ENCODE measurements around the gene P2RY12. TPM values are rescaled to one million over a fixed set of nuclear protein-coding genes. Genes with fewer than 3 reads are reported as not detected.
"Not testable (repeated sequence)": the region's sequence is repeated elsewhere in the genome, so short reads cannot be mapped to it uniquely, and the experiment has no call there.

Gene P2RY12
- polyA plus RNA-seq, 1 donor: 1.1 TPM

- no peak for DNase-seq
These were observed 8.7 kb upstream of the P2RY12 start for GRCh38 chr3:151393146-151393830.

- not testable (repeated sequence) for DNase-seq
These were observed 7.6 kb upstream of the P2RY12 start for GRCh38 chr3:151392191-151392590.

GRCh38 chr3:151391720-151392119 lies 7.2 kb upstream of the P2RY12 start:
- no peak for DNase-seq

GRCh38 chr3:151387842-151388241 lies 3.3 kb upstream of the P2RY12 start:
- no peak for DNase-seq

- no peak for DNase-seq
These were observed 2.9 kb upstream of the P2RY12 start for GRCh38 chr3:151387432-151387831.

- DNase-seq: no peak
These were observed 1.5 kb upstream of the P2RY12 start for GRCh38 chr3:151386056-151386455.

GRCh38 chr3:151383956-151384355 lies 597 bp downstream of the P2RY12 start:
- no peak for DNase-seq

GRCh38 chr3:151383111-151383510 lies 1.4 kb downstream of the P2RY12 start:
- DNase-seq: no peak

GRCh38 chr3:151382671-151383070 lies 1.9 kb downstream of the P2RY12 start:
- no peak for DNase-seq

- DNase-seq: no peak
These were observed 5.3 kb downstream of the P2RY12 start for GRCh38 chr3:151379083-151379734.

- DNase-seq: no peak
These were observed 6.7 kb downstream of the P2RY12 start for GRCh38 chr3:151377768-151378385.

- DNase-seq: no peak
These were observed 12.3 kb downstream of the P2RY12 start for GRCh38 chr3:151372063-151372820.

- DNase-seq: no peak
These were observed 13.0 kb downstream of the P2RY12 start for GRCh38 chr3:151371526-151371925.

- no peak for DNase-seq
These were observed 17.1 kb downstream of the P2RY12 start for GRCh38 chr3:151367448-151367847.

- DNase-seq: no peak
These were observed 17.6 kb downstream of the P2RY12 start for GRCh38 chr3:151366993-151367392.

- DNase-seq: no peak
These were observed 21.8 kb downstream of the P2RY12 start for GRCh38 chr3:151362751-151363174.

GRCh38 chr3:151357463-151357850 lies 27.1 kb downstream of the P2RY12 start:
- DNase-seq: no peak

GRCh38 chr3:151356794-151357462 lies 27.6 kb downstream of the P2RY12 start:
- DNase-seq: no peak

GRCh38 chr3:151351648-151352047 lies 32.9 kb downstream of the P2RY12 start:
- DNase-seq: no peak

- DNase-seq: no peak
These were observed 33.3 kb downstream of the P2RY12 start for GRCh38 chr3:151351219-151351618.

GRCh38 chr3:151350656-151351055 lies 33.9 kb downstream of the P2RY12 start:
- no peak for DNase-seq

- DNase-seq: no peak
These were observed 37.1 kb downstream of the P2RY12 start for GRCh38 chr3:151347432-151347831.
